Activated naive CD4-positive, alpha-beta T cell treated with anti-CD3 and anti-CD28 coated beads for 36 hours (primary cell): ENCODE results near the gene CXCL12. TPM values are rescaled to one million over a fixed set of nuclear protein-coding genes. Genes with fewer than 3 reads are reported as not detected.

Source experiments
- CTCF ChIA-PET: fragments of 350-600 bp; sonication (Branson Sonifier 250); formaldehyde crosslinking; loops from one replicate; lab custom pipeline; 2021; ENCODE audit warnings: antibody characterized with exemption; lab: Charles Lee
- DNase-seq: peaks from one replicate; pipeline ENCODE4 v3.0.0-alpha.2; 2020
- H3K27ac Mint-ChIP-seq: one replicate; pipeline ENCODE4 v1.8.0; 2021; ENCODE audit warnings: mild to moderate bottlenecking, mixed read lengths
- H3K27me3 Mint-ChIP-seq: one replicate; pipeline ENCODE4 v1.8.0; 2021; ENCODE audit warnings: low read depth, mixed read lengths
- H3K36me3 Mint-ChIP-seq: one replicate; pipeline ENCODE4 v1.8.0; 2021; ENCODE audit warnings: low read depth, mixed read lengths
- H3K4me1 Mint-ChIP-seq: one replicate; pipeline ENCODE4 v1.8.0; 2021; ENCODE audit warnings: low read depth, mixed read lengths
- H3K4me3 Mint-ChIP-seq: one replicate; pipeline ENCODE4 v1.8.0; 2021; ENCODE audit warnings: mild to moderate bottlenecking, moderate library complexity, mixed read lengths
- H3K9me3 Mint-ChIP-seq: one replicate; pipeline ENCODE4 v1.8.0; 2021; ENCODE audit warnings: mixed read lengths
- intact Hi-C: fragments of 100-400 bp; cut with micrococcal nuclease; formaldehyde crosslinking; loops from one replicate; pipeline ENCODE4 v1.15.1; 2023
- total RNA-seq, 2 experiments: library from RNA; stranded (reverse); gene quantifications; one replicate each; pipeline ENCODE4 v1.2.3, GENCODE V29; 2021

CXCL12 gene
- total RNA-seq, 2 experiments from 2014 or later: not detected

DNA sequence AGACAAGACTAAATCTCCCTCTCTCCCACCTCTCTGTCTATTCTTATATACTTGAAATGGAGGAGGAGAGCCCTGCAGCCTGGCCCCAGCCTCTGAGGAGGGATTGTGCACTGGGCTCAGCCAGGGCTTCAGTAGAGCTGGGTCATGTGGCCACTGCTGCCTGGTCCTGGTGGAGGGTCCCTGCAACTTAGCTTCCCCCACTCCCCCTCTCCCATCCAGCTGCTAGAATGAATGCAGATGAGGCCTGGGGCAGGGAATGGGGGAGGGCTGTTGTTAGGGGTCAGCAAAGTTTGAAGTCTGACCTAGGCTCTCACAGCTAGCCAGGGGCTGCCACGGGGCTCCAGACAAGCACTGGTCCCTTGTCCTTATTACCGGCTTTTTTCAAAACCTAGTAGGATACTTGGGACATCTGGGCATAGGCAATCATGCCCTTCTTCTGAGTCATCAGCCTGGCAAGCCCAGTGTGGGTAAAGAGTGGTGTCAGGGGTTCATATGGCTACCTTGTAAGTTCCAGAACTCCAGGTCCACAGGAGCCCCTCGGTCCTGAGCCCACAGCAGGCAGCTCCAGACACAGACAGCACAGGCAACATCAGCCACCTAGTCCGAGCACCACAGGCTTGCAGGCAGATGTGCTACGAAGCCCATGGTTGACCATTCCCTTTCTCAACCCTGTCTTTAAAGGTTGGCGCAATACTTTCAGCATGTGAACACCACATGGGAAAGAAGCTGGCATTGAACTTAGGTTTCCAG is 12.8 kb upstream of the CXCL12 start:
- no peak overlapping the region for H3K4me3 Mint-ChIP-seq
- CTCF ChIA-PET: interaction anchor here (0.7 kb wide), 1 partner anchor 467 kb away, joined by 3 read pairs; no protein-coding TSS in a partner anchor
- no peaks in the 10 kb centered on the region for H3K9me3 Mint-ChIP-seq
- no peak overlapping the region for H3K27ac Mint-ChIP-seq
- H3K4me1 Mint-ChIP-seq: no peaks in the 10 kb centered on the region
- H3K36me3 Mint-ChIP-seq: no peaks in the 10 kb centered on the region
- no peak for DNase-seq
- peaks cover 9% of the 10 kb centered on the region for H3K27me3 Mint-ChIP-seq
- intact Hi-C loops: no loop called here

DNA sequence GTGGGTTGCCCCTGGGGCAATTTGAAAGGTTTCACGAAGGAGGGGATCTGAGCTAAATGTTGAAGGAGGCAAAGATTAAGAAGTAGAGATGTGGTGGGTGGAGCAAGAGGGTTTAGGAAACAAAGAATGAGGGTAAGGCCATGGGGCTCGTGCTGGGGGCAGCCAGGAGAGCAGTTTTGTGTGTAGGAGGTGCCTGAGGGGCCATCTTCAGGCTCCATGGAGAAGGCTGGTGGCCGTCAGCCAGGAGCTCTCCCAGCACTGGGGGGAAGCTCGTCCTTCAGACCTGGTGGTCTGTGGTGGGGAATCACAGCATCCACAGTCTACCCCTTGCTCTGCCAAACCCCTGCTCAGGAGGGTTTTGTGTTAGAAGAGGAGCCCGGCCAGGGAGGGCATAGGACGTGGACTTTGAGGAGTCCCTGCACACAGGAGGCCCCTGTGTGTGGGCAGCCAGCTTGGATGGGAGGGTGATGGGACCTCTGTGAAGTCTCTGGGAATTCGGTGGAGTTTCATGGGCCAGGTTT is 11.8 kb upstream of the CXCL12 start:
- intact Hi-C loops: no loop called here
- Mint-ChIP-seq H3K4me3 (no peak overlapping the region), H3K36me3 (no peaks in the 10 kb centered on the region), H3K9me3 (no peaks in the 10 kb centered on the region), H3K27me3 (peaks cover 17% of the 10 kb centered on the region), H3K27ac (no peak overlapping the region), H3K4me1 (no peaks in the 10 kb centered on the region)
- CTCF ChIA-PET: no interaction called here
- DNase-seq: no peak

DNA sequence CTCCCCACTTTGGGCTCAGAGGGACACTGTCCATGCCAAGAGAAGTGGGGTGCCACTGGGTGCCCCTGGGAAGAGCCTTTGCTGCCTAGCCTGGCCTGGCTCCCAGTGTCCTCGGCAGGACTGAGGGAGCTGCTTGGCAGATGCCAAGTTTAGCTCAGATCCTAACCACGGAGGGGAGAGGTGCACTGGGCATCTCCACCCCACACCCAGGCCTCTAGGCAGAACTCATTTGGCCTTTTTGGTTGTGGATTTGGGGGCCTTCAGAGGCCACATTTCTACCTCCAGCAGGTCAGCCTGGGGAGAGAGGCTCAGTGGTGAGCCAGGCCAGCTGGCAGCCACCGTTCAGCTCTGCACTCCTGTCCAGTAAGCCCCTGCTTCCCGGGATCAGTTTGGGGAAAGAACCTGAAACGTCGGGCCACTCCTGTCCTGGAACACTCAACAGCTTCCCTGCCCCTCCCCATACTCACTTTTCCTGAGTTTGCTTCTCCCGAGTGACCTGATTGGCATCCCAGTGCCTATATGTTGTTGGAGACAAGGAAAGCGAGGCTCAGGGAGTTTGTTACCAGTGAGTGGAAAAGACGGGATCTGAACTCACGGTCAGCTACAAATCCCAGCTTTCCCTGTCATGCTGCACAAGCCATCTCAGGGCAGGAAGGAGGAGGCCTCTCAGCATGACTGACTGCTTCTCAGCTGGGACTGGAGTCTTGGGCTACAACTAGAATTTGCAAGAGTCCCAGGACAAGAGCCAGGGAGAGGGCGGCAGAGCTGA is 11.2 kb upstream of the CXCL12 start:
- no peak overlapping the region for H3K27ac Mint-ChIP-seq
- H3K9me3 Mint-ChIP-seq: no peaks in the 10 kb centered on the region
- H3K4me1 Mint-ChIP-seq: no peaks in the 10 kb centered on the region
- DNase-seq: no peak
- intact Hi-C loops: no loop called here
- no peak overlapping the region for H3K4me3 Mint-ChIP-seq
- peaks cover 21% of the 10 kb centered on the region for H3K27me3 Mint-ChIP-seq
- CTCF ChIA-PET: no interaction called here
- H3K36me3 Mint-ChIP-seq: no peaks in the 10 kb centered on the region

DNA sequence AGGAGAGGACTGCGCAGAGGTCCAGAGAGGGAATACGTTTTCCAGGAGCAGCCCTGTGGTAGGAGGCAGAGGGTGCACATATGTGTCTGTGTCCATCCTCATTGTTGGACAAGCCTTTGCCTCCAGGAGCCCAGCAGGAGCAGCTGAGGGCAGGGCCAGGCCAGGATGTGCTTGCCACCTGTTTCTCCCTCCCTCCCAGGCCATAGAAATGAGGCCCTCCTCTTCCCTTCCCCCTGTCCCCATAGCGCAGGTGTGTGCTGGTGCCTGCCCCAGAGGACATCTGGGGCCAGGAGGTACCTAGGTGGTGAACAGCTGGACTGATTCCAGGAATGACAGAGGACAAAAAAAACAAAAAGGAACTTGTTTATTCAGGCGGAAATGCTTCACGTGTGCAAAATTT is 10.5 kb upstream of the CXCL12 start:
- DNase-seq: no peak
- H3K4me3 Mint-ChIP-seq: no peak overlapping the region
- H3K4me1 Mint-ChIP-seq: no peaks in the 10 kb centered on the region
- CTCF ChIA-PET: no interaction called here
- peaks cover 16% of the 10 kb centered on the region for H3K27me3 Mint-ChIP-seq
- no peak overlapping the region for H3K27ac Mint-ChIP-seq
- H3K9me3 Mint-ChIP-seq: no peaks in the 10 kb centered on the region
- intact Hi-C loops: no loop called here
- no peaks in the 10 kb centered on the region for H3K36me3 Mint-ChIP-seq

DNA sequence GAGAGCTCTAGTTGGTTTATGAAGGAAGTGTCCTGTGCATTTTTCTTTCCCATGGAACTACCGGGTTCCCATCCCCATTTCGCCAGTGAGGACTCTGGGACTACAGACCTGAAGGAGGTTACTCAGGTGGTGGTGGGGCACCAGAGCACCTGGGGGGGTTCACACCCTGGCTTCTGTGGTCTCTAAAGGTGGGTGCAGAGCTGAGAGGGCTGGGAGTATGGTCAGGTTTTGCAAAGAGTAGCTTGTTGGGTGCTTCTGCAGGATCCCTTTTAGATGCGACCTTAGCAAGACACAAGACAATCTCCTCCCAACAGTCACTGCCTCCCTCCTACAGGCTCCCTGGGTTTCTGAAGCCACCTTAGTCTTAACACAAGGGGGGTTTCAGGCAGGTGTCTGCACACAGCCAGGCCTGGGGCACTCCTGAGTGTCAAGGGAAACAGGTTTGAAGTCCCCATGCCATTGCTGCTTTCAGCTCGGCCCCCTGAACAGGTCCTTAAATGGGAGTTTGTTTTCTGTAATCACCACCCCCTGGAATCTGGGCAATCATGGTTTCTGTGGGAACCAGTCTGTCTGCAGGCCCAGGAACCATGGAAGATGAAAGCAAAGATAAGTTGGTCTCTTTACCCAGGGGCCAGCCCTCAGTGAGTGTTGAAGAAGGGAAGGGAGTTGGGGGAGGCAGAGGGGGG is 9.9 kb upstream of the CXCL12 start:
- DNase-seq: no peak
- intact Hi-C loops: no loop called here
- H3K9me3 Mint-ChIP-seq: no peaks in the 10 kb centered on the region
- no peak overlapping the region for H3K4me3 Mint-ChIP-seq
- H3K36me3 Mint-ChIP-seq: no peaks in the 10 kb centered on the region
- H3K27ac Mint-ChIP-seq: no peak overlapping the region
- peaks cover 16% of the 10 kb centered on the region for H3K27me3 Mint-ChIP-seq
- CTCF ChIA-PET: no interaction called here
- H3K4me1 Mint-ChIP-seq: no peaks in the 10 kb centered on the region

DNA sequence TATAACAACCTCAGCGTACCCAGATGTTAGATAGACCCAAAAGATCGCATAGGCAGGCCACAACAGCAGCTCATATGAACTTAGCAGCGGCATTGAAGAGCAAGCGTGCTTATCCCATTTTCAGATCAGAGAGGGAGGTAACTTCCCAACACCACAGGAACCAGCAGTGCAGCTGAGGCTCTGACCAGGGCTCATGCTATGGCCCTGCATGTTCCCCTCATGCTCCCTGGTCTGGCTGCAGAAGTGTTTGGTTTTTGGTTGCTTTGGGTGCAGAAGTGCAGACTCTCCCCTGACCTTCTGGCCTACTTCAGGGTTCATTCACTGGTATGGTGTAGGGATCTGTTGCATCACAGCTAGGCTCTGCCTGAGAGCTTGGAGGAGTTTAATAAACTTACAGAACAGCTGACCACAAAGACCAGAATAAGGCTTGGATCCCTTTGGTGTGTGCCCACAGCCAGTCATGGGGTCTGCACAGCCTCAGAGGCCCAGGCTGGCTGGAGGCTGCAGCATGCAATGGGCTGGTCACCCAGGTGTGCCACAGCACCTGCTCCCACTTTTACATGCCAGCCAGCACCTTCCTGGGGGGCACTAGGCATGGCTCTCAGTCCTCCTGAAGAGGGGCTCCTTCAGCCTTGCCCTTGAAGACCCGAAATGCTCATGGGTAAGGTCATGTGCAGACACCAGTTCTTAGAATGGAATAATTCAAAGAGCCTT is 9.1 kb upstream of the CXCL12 start:
- DNase-seq: no peak
- CTCF ChIA-PET: no interaction called here
- intact Hi-C loops: no loop called here
- Mint-ChIP-seq H3K36me3 (no peaks in the 10 kb centered on the region), H3K9me3 (no peaks in the 10 kb centered on the region), H3K27me3 (peaks cover 16% of the 10 kb centered on the region), H3K4me1 (no peaks in the 10 kb centered on the region), H3K4me3 (no peak overlapping the region), H3K27ac (no peak overlapping the region)

DNA sequence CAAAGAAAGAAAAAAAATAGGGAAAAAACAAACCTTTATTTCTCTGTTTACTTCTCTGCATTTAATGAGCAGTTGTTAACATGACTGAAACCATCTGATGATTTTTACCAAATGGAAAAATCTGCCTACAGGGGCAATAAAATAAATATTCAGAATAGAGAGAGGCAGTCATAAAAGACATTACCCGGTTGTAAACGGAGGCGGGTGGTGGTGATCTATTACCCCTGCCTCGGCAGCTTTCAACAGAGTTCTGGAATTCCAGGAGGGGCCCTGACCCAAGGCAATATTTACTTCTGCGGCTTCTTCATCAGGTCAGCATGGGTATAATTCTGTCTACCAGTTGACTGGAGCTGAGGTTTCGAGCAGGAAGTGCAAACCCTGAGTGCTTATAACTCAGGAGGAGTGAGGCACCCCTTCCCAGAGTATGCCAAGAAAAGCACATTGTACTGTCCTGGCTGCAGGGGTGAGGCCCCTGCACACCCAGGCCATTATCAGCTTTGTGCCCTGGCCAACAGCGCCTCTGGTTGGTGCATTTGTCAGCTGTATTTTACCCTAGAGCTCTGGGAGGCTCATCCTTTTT is 8.2 kb upstream of the CXCL12 start:
- intact Hi-C loops: no loop called here
- CTCF ChIA-PET: no interaction called here
- DNase-seq: no peak
- Mint-ChIP-seq H3K4me1 (no peaks in the 10 kb centered on the region), H3K4me3 (no peak overlapping the region), H3K27me3 (peaks cover 21% of the 10 kb centered on the region), H3K27ac (no peak overlapping the region), H3K9me3 (no peaks in the 10 kb centered on the region), H3K36me3 (no peaks in the 10 kb centered on the region)

DNA sequence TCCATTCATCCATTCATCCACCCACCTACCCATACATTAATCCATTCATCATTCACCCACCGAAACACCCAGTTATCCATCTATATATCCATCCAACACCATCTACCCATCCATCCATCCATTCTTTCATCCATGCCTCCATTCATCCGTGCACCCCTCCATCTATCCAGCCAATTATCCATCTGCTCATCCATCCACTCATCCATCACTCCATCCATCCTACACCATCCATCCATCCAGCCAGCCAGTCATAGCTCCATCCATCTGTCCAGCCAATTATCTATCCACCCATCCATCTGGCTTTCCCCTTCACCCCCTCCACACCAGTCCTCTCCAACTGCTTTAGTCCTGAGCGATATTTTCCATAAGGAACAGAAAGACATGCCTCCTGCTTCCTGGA is 7.5 kb upstream of the CXCL12 start:
- H3K27me3 Mint-ChIP-seq: peaks cover 26% of the 10 kb centered on the region
- CTCF ChIA-PET: no interaction called here
- no peaks in the 10 kb centered on the region for H3K9me3 Mint-ChIP-seq
- DNase-seq: no peak
- no peak overlapping the region for H3K4me3 Mint-ChIP-seq
- intact Hi-C loops: no loop called here
- no peaks in the 10 kb centered on the region for H3K4me1 Mint-ChIP-seq
- H3K36me3 Mint-ChIP-seq: no peaks in the 10 kb centered on the region
- H3K27ac Mint-ChIP-seq: no peak overlapping the region

DNA sequence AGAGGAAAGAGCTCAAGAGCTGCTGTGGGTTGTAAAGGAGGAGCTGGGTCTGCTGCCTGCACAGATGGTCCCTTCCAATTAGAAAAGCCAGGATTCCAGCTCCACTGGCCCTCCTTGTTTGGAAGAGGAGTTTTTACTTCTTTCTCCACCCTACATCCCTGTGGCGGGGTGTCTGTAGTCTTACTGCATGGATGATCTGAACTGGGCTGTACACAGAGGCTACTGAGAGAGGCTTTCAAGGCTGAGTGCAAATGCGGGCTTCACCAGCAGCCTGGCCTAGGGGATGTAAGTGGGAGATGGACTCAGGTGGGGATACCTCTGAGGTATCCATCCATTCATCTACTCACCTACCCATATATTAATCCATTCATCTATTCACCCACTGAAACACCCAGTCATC is 7.1 kb upstream of the CXCL12 start:
- H3K27ac Mint-ChIP-seq: no peak overlapping the region
- H3K4me3 Mint-ChIP-seq: no peak overlapping the region
- H3K9me3 Mint-ChIP-seq: no peaks in the 10 kb centered on the region
- intact Hi-C loops: no loop called here
- H3K27me3 Mint-ChIP-seq: peaks cover 26% of the 10 kb centered on the region
- H3K36me3 Mint-ChIP-seq: no peaks in the 10 kb centered on the region
- no peaks in the 10 kb centered on the region for H3K4me1 Mint-ChIP-seq
- DNase-seq: no peak
- CTCF ChIA-PET: no interaction called here

DNA sequence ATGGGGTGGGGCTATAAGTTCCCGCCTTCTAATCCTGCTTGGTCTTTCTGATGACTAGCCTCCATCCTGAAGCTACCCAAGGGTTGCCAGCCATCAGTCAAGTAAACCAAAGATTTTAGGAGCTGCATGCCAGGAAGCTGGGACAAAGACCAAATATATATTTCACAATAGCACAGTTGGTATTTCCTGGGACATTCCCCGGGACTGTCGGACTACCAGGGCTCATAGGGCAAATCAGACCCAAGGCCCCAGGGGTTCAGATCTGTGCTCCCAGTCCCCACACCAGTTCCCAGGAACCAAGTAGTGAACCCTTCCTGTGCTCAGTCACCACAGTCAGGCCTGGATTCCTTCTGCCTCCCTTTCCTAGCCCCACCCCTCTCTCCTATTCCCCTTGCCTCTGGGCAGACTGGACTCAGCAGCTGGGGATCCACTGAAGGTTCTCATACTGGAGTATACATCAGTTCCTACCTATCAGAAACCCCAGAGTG is 5.7 kb upstream of the CXCL12 start:
- H3K27me3 Mint-ChIP-seq: peaks cover 28% of the 10 kb centered on the region
- H3K4me1 Mint-ChIP-seq: peaks cover 2% of the 10 kb centered on the region
- intact Hi-C loops: no loop called here
- no peak for DNase-seq
- no peak overlapping the region for H3K27ac Mint-ChIP-seq
- no peaks in the 10 kb centered on the region for H3K36me3 Mint-ChIP-seq
- CTCF ChIA-PET: interaction anchor here (0.7 to 0.9 kb wide), 2 partner anchors 37 to 77 kb away, joined by 3 read pairs; no protein-coding TSS in a partner anchor
- no peaks in the 10 kb centered on the region for H3K9me3 Mint-ChIP-seq
- H3K4me3 Mint-ChIP-seq: no peak overlapping the region

DNA sequence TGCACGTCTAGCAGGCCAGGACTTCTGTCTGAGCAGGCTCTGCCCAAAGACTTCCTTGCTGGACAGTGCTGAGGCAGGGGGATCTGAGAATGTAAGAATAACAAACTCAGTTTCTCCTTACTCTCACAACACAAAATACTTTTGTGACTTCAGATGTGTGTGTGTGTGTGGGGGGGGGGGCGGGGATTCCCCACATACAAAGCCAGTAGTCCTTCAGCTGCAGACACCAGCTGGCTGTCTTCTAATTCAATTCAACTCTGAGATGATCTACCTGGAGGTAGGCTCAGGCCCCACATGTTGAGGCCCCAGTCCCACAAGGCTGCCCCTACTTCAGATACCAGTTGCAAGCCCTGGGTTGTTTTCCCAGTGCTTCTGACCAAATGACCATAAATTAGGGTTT is 4.7 kb upstream of the CXCL12 start:
- H3K27me3 Mint-ChIP-seq: peaks cover 32% of the 10 kb centered on the region
- H3K4me3 Mint-ChIP-seq: no peak overlapping the region
- no peak for DNase-seq
- CTCF ChIA-PET: no interaction called here
- H3K4me1 Mint-ChIP-seq: peaks cover 4% of the 10 kb centered on the region
- no peak overlapping the region for H3K27ac Mint-ChIP-seq
- H3K36me3 Mint-ChIP-seq: no peaks in the 10 kb centered on the region
- intact Hi-C loops: loop anchor here (5.0 kb wide), 1 partner anchor 468 kb away; no protein-coding TSS in a partner anchor
- H3K9me3 Mint-ChIP-seq: no peaks in the 10 kb centered on the region
